K562 (cell line): ENCODE measurements around the gene SPATA3. TPM values are rescaled to one million over a fixed set of nuclear protein-coding genes. Genes with fewer than 3 reads are reported as not detected.

ENCODE experiments used
- ATAC-seq: fragments of 200-7000 bp; cut with Tn5 transposase; 3 replicates; pipeline ENCODE4 v1.9.1; 2020; ENCODE audit warnings: moderate library complexity
- BruUV-seq: library from RNA; stranded (reverse); fragments of 400-500 nt; replicated peaks from 2 replicates; lab custom pipeline; 2021; lab: Mats Ljungman, UMichigan
- CTCF ChIA-PET: fragments of 300-600 bp; formaldehyde crosslinking; extraction: SDS; loops from one replicate; lab custom pipeline; 2021; ENCODE audit warnings: low intra/inter-chr PET ratio; lab: Yijun Ruan, JAX
- POLR2A ChIA-PET: fragments of 300-600, 350-650 bp; sonication (Branson Sonifier 250); formaldehyde crosslinking; extraction: SDS; loops from one replicate; lab custom pipeline; 2021; ENCODE audit warnings: antibody characterized with exemption, inconsistent platforms; lab: Yijun Ruan, JAX
- DNase-seq, 4 experiments: peaks; one replicate each; pipeline versions ENCODE4 v3.0.0 to v3.0.0-alpha.2; 2011 to 2018; ENCODE audit warnings: low spot score in 3 of 4, mixed read lengths in 3 of 4; ENCODE audit errors: extremely low read depth in 1 of 4
- FAIRE-seq: peaks from 2 replicates; lab custom pipeline; 2011; peaks lifted over from hg19 to GRCh38; lab: Jason Lieb, UNC
- H2AFZ ChIP-seq: 2 replicates; pipeline ENCODE4 v1.6.0; 2011; ENCODE audit warnings: low read depth, low read length, control low read depth, inconsistent platforms
- H3K27ac ChIP-seq: fragments of 200-600 bp; 3 replicates; pipeline ENCODE4 v1.8.0; 2011; ENCODE audit warnings: low read depth, mild to moderate bottlenecking, control low read depth, inconsistent platforms, low read length, moderate library complexity, mixed read lengths; ENCODE audit errors: extremely low read depth
- H3K27me3 ChIP-seq, 2 experiments: fragments of 300-600 bp in 1 of 2; 2 replicates in 1 of 2; 3 replicates in 1 of 2; pipeline versions ENCODE4 v1.6.0 to v1.8.0; 2011; ENCODE audit warnings: inconsistent platforms in 2 of 2, low read length in 2 of 2, mild to moderate bottlenecking in 1 of 2, mixed read lengths in 1 of 2, moderate library complexity in 1 of 2; ENCODE audit not compliant: control insufficient read depth in 2 of 2, insufficient read depth in 2 of 2
- H3K36me3 ChIP-seq: fragments of 300-600 bp; 3 replicates; pipeline ENCODE4 v1.8.0; 2011; ENCODE audit warnings: mild to moderate bottlenecking, low read length, inconsistent platforms; ENCODE audit not compliant: control insufficient read depth, insufficient read depth
- H3K4me1 ChIP-seq, 2 experiments: fragments of 200-600 bp in 1 of 2; replicated peaks in 1 of 2; 2 replicates in 1 of 2; 3 replicates in 1 of 2; pipeline versions ENCODE4 v1.5.1 to v1.8.0; 2011; ENCODE audit warnings: inconsistent platforms in 2 of 2, low read length in 2 of 2, mild to moderate bottlenecking in 1 of 2, mixed read lengths in 1 of 2, moderate library complexity in 1 of 2; ENCODE audit not compliant: control insufficient read depth in 2 of 2, insufficient read depth in 2 of 2
- H3K4me2 ChIP-seq: 2 replicates; pipeline ENCODE4 v1.6.1; 2011; ENCODE audit warnings: low read length, control low read depth, inconsistent platforms, mixed read lengths; ENCODE audit not compliant: insufficient read depth
- H3K4me3 ChIP-seq: fragments of 200-600 bp; sonication (generic), shearing (Covaris generic); 2 replicates; pipeline ENCODE4 v1.5.1; 2016; ENCODE audit warnings: control low read depth, inconsistent platforms
- H3K79me2 ChIP-seq: fragments of 200-600 bp; 3 replicates; pipeline ENCODE4 v1.8.0; 2011; ENCODE audit warnings: low read length, inconsistent platforms; ENCODE audit not compliant: control insufficient read depth, insufficient read depth
- H3K9ac ChIP-seq, 2 experiments: 2 replicates each; pipeline versions ENCODE4 v1.6.0 to v1.6.1; 2011; ENCODE audit warnings: low read depth in 2 of 2, low read length in 2 of 2, control low read depth in 1 of 2, inconsistent platforms in 1 of 2, mild to moderate bottlenecking in 1 of 2, mixed read lengths in 1 of 2; ENCODE audit not compliant: insufficient read depth in 1 of 2
- H3K9me1 ChIP-seq: one replicate; pipeline ENCODE4 v1.6.0; 2011; ENCODE audit warnings: inconsistent platforms, mild to moderate bottlenecking, low read length, moderate library complexity; ENCODE audit not compliant: control insufficient read depth, insufficient read depth
- H3K9me3 ChIP-seq: replicated peaks from 2 replicates; pipeline ENCODE4 v1.5.1; 2011; ENCODE audit warnings: low read depth, low read length, inconsistent platforms; ENCODE audit not compliant: control insufficient read depth, insufficient read depth
- H4K20me1 ChIP-seq: replicated peaks from 2 replicates; pipeline ENCODE4 v1.6.1; 2011; ENCODE audit warnings: low read length, inconsistent platforms, mixed read lengths; ENCODE audit not compliant: control insufficient read depth, insufficient read depth
- CC2D1A ChIP-seq: fragments of 450-650 bp; IDR thresholded peaks from 2 replicates; pipeline ENCODE4 v1.6.1; 2017; ENCODE audit warnings: mild to moderate bottlenecking
- JUN ChIP-seq, 2 experiments: sonication (generic) in 1 of 2; formaldehyde crosslinking in 1 of 2; IDR thresholded peaks; 2 replicates each; pipeline versions ENCODE4 v1.6.1 to v1.8.0; 2012 to 2022; ENCODE audit warnings: borderline replicate concordance in 2 of 2, mild to moderate bottlenecking in 2 of 2, improper control_type of control experiment in 1 of 2, low read depth in 1 of 2, low read length in 1 of 2, missing genetic modification reagents in 1 of 2
- MED1 ChIP-seq: sonication (generic); formaldehyde crosslinking; IDR thresholded peaks from 2 replicates; pipeline ENCODE4 v1.8.1; 2023; ENCODE audit warnings: missing genetic modification reagents, borderline replicate concordance
- MTF1 ChIP-seq: fragments of 250-450 bp; sonication (Bioruptor Pico); IDR thresholded peaks from 2 replicates; pipeline ENCODE4 v1.9.0; 2021; ENCODE audit warnings: moderate library complexity, mild to moderate bottlenecking, inconsistent platforms, borderline replicate concordance
- NONO ChIP-seq, 2 experiments: fragments of 200-400 bp in 1 of 2; fragments of 450-650 bp in 1 of 2; formaldehyde crosslinking in 1 of 2; IDR thresholded peaks; 2 replicates each; pipeline ENCODE4 v1.6.1; 2017; ENCODE audit warnings: low read depth in 2 of 2, mild to moderate bottlenecking in 2 of 2, moderate library complexity in 2 of 2, low read length in 1 of 2
- SMAD1 ChIP-seq: fragments of 150-350 bp; IDR thresholded peaks from 2 replicates; pipeline ENCODE4 v1.6.1; 2014; ENCODE audit warnings: low read length, low read depth; ENCODE audit not compliant: partially characterized antibody
- SMAD4 ChIP-seq: fragments of 250-450 bp; sonication (Bioruptor Pico); conservative IDR thresholded peaks from 2 replicates; pipeline ENCODE4 v1.8.0; 2021; ENCODE audit warnings: inconsistent platforms, mild to moderate bottlenecking, moderate library complexity
- ZNF23 ChIP-seq: fragments of 250-450 bp; sonication (Bioruptor Pico); IDR thresholded peaks from 2 replicates; pipeline ENCODE4 v1.4.0; 2020; ENCODE audit warnings: mild to moderate bottlenecking
- ZNF354B ChIP-seq: fragments of 250-450 bp; sonication (Bioruptor Pico); IDR thresholded peaks from 2 replicates; pipeline ENCODE4 v1.4.0; 2020
- ZNF449 ChIP-seq: fragments of 250-450 bp; sonication (Bioruptor Pico); IDR thresholded peaks from 2 replicates; pipeline ENCODE4 v1.8.0; 2022; ENCODE audit warnings: moderate library complexity, mild to moderate bottlenecking, inconsistent platforms
- ZNF589 ChIP-seq: fragments of 200-800 bp; sonication (Bioruptor generic); IDR thresholded peaks from 2 replicates; pipeline ENCODE4 v1.6.1; 2016; ENCODE audit warnings: low read depth, missing genetic modification characterization, missing compliant biosample characterization
- ZNF717 ChIP-seq: fragments of 250-450 bp; sonication (Bioruptor Pico); IDR thresholded peaks from 2 replicates; pipeline ENCODE4 v1.5.0; 2021
- ZNF778 ChIP-seq: fragments of 450-650 bp; formaldehyde crosslinking; IDR thresholded peaks from 2 replicates; pipeline ENCODE4 v1.4.0; 2020; ENCODE audit warnings: mild to moderate bottlenecking, moderate library complexity
- WGBS: fragments of 100-300 bp; shearing (Covaris generic); methylation state at CpG from one replicate; pipeline ENCODE4 v1.1.6; 2016; ENCODE audit warnings: low coverage, mixed read lengths; ENCODE audit not compliant: insufficient coverage; ENCODE audit errors: missing lambda C conversion rate; 5-methylcytosine and 5-hydroxymethylcytosine counted together
- in situ Hi-C: fragments of 300-500 bp; cut with MboI; formaldehyde crosslinking; loops from 4 replicates; pipeline ENCODE4 v1.15.0; 2018; ENCODE audit warnings: inconsistent platforms, mixed read lengths
- intact Hi-C: fragments of 100-400 bp; cut with micrococcal nuclease; formaldehyde crosslinking; loops from 2 replicates; pipeline ENCODE4 v1.14.2; 2022
- polyA plus RNA-seq, 8 experiments: library from polyadenylated mRNA; depleted of rRNA in 4 of 8; stranded (reverse) in 5 of 8; unstranded in 3 of 8; fragments of >200 nt; fragmentation: Nextera tagmentation in 2 of 8; fragmentation: Illumina TruSeq in 1 of 8; extraction: Ambion mirVana in 2 of 8; extraction: Trizol in 1 of 8; gene quantifications; 2 replicates each; pipeline versions ENCODE4 v1.2.1 to v1.2.3, GENCODE V29; 2011 to 2014; ENCODE audit warnings: inconsistent platforms in 1 of 8, missing spikeins in 1 of 8
- total RNA-seq, 7 experiments: library from RNA; depleted of rRNA in 6 of 7; stranded (reverse); fragments of >200 nt in 6 of 7; fragmentation: Illumina TruSeq in 2 of 7; extraction: Trizol in 2 of 7; gene quantifications; 2 replicates each; pipeline versions ENCODE4 v1.2.1 to v1.2.3, GENCODE V29; 2011 to 2021; ENCODE audit warnings: low replicate concordance in 1 of 7

SPATA3 gene
- total and polyA plus RNA-seq, 9 of the 15 experiments (the other 6 are each of a cell fraction or from before 2014, with no cell fraction given) = not detected

GRCh38 chr2:231038483-231039293 lies 42.8 kb downstream of the SPATA3 start:
- no peaks in the 10 kb centered on the region for H4K20me1 ChIP-seq
- no peak for FAIRE-seq
- no peaks in the 10 kb centered on the region for H3K9me1 ChIP-seq
- no peak overlapping the region for H2AFZ ChIP-seq
- H3K4me3 ChIP-seq = no peak overlapping the region
- no peak overlapping the region for H3K4me2 ChIP-seq
- no peak for DNase-seq
- BruUV-seq = no TSS peak
- ATAC-seq = no peak
- no peaks in the 10 kb centered on the region for H3K36me3 ChIP-seq
- CTCF ChIA-PET = no interaction called here
- H3K27ac ChIP-seq = no peak overlapping the region
- H3K9ac ChIP-seq = no peak overlapping the region
- no peaks in the 10 kb centered on the region for H3K9me3 ChIP-seq
- H3K4me1 ChIP-seq = peaks cover 0 to 11% of the 10 kb centered on the region in 2 experiments; a peak in 2 of 5 replicates
- in situ Hi-C loops = no loop called here
- no peak for TF ChIP-seq SMAD1
- TF ChIP-seq JUN (IDR thresholded peaks at IDR 0.05; ENCODE audit: borderline replicate concordance, low read depth, low read length) = no peak
- TF ChIP-seq JUN (CRISPR knock-in tag; IDR thresholded peaks at IDR 0.05; ENCODE audit: borderline replicate concordance) = no peak
- TF ChIP-seq SMAD4 (CRISPR knock-in tag) = no peak
- TF ChIP-seq ZNF717 = no peak
- TF ChIP-seq ZNF354B (CRISPR knock-in tag) = no peak
- no peak for TF ChIP-seq ZNF778 (CRISPR knock-in tag)
- TF ChIP-seq CC2D1A = no peak
- TF ChIP-seq MTF1 (CRISPR knock-in tag) = no peak
- no peak for TF ChIP-seq ZNF449
- TF ChIP-seq ZNF23 = no peak
- TF ChIP-seq MED1 = no peak
- TF ChIP-seq ZNF589 (CRISPR knock-in tag) = no peak
- TF ChIP-seq NONO (IDR thresholded peaks at IDR 0.05; ENCODE audit: low read depth in 2 of 2, low read length in 1 of 2) = no peak
- TF ChIP-seq, all 486 proteins: peak for 0
- H3K27me3 ChIP-seq = peaks cover 12 to 31% of the 10 kb centered on the region in 2 experiments
- 36% methylated on average over 16 of the region's 21 CpGs for WGBS
- no peaks in the 10 kb centered on the region for H3K79me2 ChIP-seq
- POLR2A ChIA-PET = no interaction called here
- intact Hi-C loops = no loop called here
